Prostate gland (tissue), 2 donors: ENCODE data around the gene TLE1.
"Not testable (repeated sequence)": the region's sequence is repeated elsewhere in the genome, so short reads cannot be mapped to it uniquely, and the experiment has no call there.

Experiments used
- POLR2A ChIP-seq: fragments of 450-650 bp; IDR thresholded peaks from one replicate; pipeline ENCODE4 v1.6.1; 2016; ENCODE audit warnings: antibody characterized with exemption, mild to moderate bottlenecking
- TF ChIP-seq, protein P1 (sequence below), 4 experiments: fragments of 200-600 bp in 2 of 4; fragments of 450-650 bp in 2 of 4; sonication (generic) in 2 of 4; IDR thresholded peaks; 1 replicate in 3 of 4; 2 replicates in 1 of 4; pipeline ENCODE4 v1.5.1; 2016 to 2019; ENCODE audit warnings: antibody characterized with exemption in 4 of 4, mild to moderate bottlenecking in 2 of 4, moderate library complexity in 2 of 4

- TF ChIP-seq, protein P1, sequence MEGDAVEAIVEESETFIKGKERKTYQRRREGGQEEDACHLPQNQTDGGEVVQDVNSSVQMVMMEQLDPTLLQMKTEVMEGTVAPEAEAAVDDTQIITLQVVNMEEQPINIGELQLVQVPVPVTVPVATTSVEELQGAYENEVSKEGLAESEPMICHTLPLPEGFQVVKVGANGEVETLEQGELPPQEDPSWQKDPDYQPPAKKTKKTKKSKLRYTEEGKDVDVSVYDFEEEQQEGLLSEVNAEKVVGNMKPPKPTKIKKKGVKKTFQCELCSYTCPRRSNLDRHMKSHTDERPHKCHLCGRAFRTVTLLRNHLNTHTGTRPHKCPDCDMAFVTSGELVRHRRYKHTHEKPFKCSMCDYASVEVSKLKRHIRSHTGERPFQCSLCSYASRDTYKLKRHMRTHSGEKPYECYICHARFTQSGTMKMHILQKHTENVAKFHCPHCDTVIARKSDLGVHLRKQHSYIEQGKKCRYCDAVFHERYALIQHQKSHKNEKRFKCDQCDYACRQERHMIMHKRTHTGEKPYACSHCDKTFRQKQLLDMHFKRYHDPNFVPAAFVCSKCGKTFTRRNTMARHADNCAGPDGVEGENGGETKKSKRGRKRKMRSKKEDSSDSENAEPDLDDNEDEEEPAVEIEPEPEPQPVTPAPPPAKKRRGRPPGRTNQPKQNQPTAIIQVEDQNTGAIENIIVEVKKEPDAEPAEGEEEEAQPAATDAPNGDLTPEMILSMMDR (IDR thresholded peaks at IDR 0.05) = not testable (repeated sequence)
- not testable (repeated sequence) for TF ChIP-seq POLR2A
Observed at GRCh38 chr9:81689093-81689342, 329 bp downstream of the TLE1 start.
